Adrenal gland (tissue), 12 donors: ENCODE measurements around the gene GPSM1. TPM values are rescaled to one million over a fixed set of nuclear protein-coding genes. Genes with fewer than 3 reads are reported as not detected.
"Not testable (repeated sequence)": the region's sequence is repeated elsewhere in the genome, so short reads cannot be mapped to it uniquely, and the experiment has no call there.

Experiments
- DNase-seq, 7 donors: peaks; one replicate each; pipeline ENCODE4 v3.0.0-alpha.2; 2019 to 2020
- H3K27ac ChIP-seq, 5 donors: fragments of 200-600 bp; sonication (generic) in 4 of 5; 1 replicate in 3 of 5; 2 replicates in 2 of 5; pipeline versions ENCODE4 v1.5.1 to v1.8.0; 2016 to 2020; ENCODE audit warnings: mild to moderate bottlenecking in 1 of 5
- H3K27me3 ChIP-seq: fragments of 200-600 bp; 2 replicates; pipeline ENCODE4 v1.8.0; 2021
- H3K36me3 ChIP-seq, 2 donors: fragments of 200-600 bp; replicated peaks in 1 of 2; 1 replicate in 1 of 2; 2 replicates in 1 of 2; pipeline versions ENCODE4 v1.5.1 to v1.8.0; 2018 to 2022
- H3K4me1 ChIP-seq, 2 donors: fragments of 200-600 bp; replicated peaks in 1 of 2; 1 replicate in 1 of 2; 2 replicates in 1 of 2; pipeline versions ENCODE4 v1.5.1 to v1.8.0; 2018 to 2021
- H3K4me3 ChIP-seq, 4 donors: fragments of 200-600 bp; sonication (generic) in 3 of 4; one replicate each; pipeline ENCODE4 v1.5.1; 2016 to 2018
- H3K9me3 ChIP-seq, 3 donors: fragments of 200-600 bp; sonication (generic) in 1 of 3; replicated peaks in 1 of 3; 1 replicate in 2 of 3; 2 replicates in 1 of 3; pipeline versions ENCODE4 v1.5.1 to v1.8.0; 2016 to 2021
- CTCF ChIP-seq, 6 experiments: fragments of 450-650 bp in 4 of 6; fragments of 200-600 bp in 2 of 6; sonication (generic) in 1 of 6; IDR thresholded peaks; 1 replicate in 5 of 6; 2 replicates in 1 of 6; pipeline versions ENCODE4 v1.5.1 to v1.8.0; 2016 to 2021; ENCODE audit warnings: antibody characterized with exemption in 6 of 6, mild to moderate bottlenecking in 2 of 6, moderate library complexity in 1 of 6
- POLR2A ChIP-seq, 2 donors: fragments of 450-650 bp; IDR thresholded peaks; one replicate each; pipeline ENCODE4 v1.6.1; 2017; ENCODE audit warnings: antibody characterized with exemption in 2 of 2, mild to moderate bottlenecking in 2 of 2, moderate library complexity in 1 of 2
- WGBS, 4 donors: extraction: QIAGEN DNeasy Blood & Tissue Kit in 2 of 4; methylation state at CpG; one replicate each; pipeline versions ENCODE4 v1.1.5 to v1.1.7; 2013 to 2017; 5-methylcytosine and 5-hydroxymethylcytosine counted together
- intact Hi-C, 2 donors: fragments of 100-400 bp; cut with DNase I; formaldehyde crosslinking; loops; one replicate each; pipeline versions ENCODE4 v1.14.1 to v1.15.0; 2022 to 2023
- polyA plus RNA-seq, 3 donors: library from polyadenylated mRNA; stranded (reverse); fragments of 200-250 nt in 2 of 3; fragments of 350-450 nt in 1 of 3; fragmentation: Illumina TruSeq in 1 of 3; extraction: RNeasy Lipid Tissue Mini Kit (QIAGEN cat#74804) in 1 of 3; gene quantifications; one replicate each; pipeline ENCODE4 v1.2.3, GENCODE V29; 2013 to 2014
- total RNA-seq, 9 donors: library from RNA; depleted of rRNA in 4 of 9; stranded (reverse); fragments of >200 nt in 4 of 9; fragments of 120-200 nt in 1 of 9; fragmentation: NEBNext Ultra II Directional in 1 of 9; extraction: Animal tissue kit (Norgen Biotek cat#: 25700) in 1 of 9; gene quantifications; one replicate each; pipeline versions ENCODE4 v1.1.0 to v1.2.4, GENCODE V29; 2013 to 2023
- donor health status: healthy with polysubstance abuse.
- donor health status: Bipolar disorder and iron deficiency.
- donor health status: DM: yes; HTN: yes; CAD: no.
- donor health status: DM: no; HTN: no; CAD: no.
- donor health status: DM: no; HTN: no; CAD: no.
- donor health status: DM: yes; HTN: yes; CAD: no.

GPSM1 gene
- total and polyA plus RNA-seq, 12 donors: 2.9 to 50.4 (median 17.2) TPM

DNA sequence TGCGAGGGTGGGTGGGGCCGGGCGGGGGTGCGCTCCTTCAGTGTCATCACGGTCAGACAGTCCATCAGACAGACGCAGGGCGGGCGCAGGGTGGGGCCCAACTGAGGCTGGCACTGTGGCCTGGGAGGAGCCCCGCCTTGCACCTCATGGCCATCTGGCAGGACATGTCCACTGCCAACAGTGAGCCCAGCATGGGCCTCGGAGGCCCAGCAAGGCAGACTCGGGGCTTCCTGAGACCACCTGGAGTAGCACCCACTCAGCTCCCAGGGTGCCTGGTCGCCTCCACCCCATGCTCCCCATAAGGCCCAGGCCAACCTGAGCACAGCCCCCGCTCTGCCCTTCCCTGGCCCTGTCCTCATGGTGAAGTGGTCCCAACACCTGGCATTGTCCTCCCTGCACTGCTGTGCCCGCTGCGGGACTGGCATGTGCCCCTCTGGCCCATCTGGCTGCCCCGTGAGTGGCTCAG, 8.5 kb upstream of the GPSM1 start:
- intact Hi-C loops: no loop called here
- Histone ChIP-seq H3K4me3 (no peak overlapping the region), H3K36me3 (no peaks in the 10 kb centered on the region), H3K27ac (no peak overlapping the region), H3K9me3 (no peaks in the 10 kb centered on the region), H3K27me3 (no peaks in the 10 kb centered on the region), H3K4me1 (peaks cover 11 to 13% of the 10 kb centered on the region in 2 donors)
- 87 to 95% (median 91%) methylated on average over 3 to 16 of the region's 16 CpGs for WGBS, 4 donors
- no peak for DNase-seq
- TF ChIP-seq POLR2A (IDR thresholded peaks at IDR 0.05): no peak
- TF ChIP-seq CTCF (IDR thresholded peaks at IDR 0.05): no peak

DNA sequence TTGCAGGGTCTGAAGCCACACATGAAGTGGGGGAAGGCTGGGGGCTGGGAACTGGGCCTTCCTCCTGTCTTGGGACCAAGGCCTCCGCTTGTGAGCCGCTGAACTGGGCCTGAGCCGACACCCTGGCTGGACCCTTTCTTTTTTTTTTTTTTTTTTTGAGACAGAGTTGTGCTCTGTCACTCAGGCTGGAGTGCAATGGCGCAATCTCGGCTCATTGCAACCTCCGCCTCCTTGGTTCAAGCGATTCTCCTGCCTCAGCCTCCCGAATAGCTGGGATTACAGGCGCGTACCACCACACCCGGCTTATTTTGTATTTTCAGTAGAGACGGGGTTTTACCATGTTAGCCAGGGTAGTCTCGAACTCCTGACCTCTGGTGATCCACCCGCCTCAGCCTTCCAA, 8.1 kb upstream of the GPSM1 start:
- intact Hi-C loops, H3K27me3 ChIP-seq, DNase-seq, H3K36me3 ChIP-seq, H3K27ac ChIP-seq, H3K9me3 ChIP-seq, H3K4me3 ChIP-seq: not testable (repeated sequence)
- 92 to 98% (median 97%) methylated on average over 14 of the region's 14 CpGs for WGBS, 4 donors
- H3K4me1 ChIP-seq: peaks cover 11 to 13% of the 10 kb centered on the region in 2 donors

GRCh38 chr9:136319955-136320354, 7.4 kb upstream of the GPSM1 start:
- H3K27me3 ChIP-seq, H3K4me3 ChIP-seq, H3K36me3 ChIP-seq, DNase-seq, intact Hi-C loops, H3K9me3 ChIP-seq, H3K27ac ChIP-seq: not testable (repeated sequence)
- 89 to 97% (median 95%) methylated on average over 3 of the region's 3 CpGs for WGBS, 4 donors
- H3K4me1 ChIP-seq: peaks cover 11 to 13% of the 10 kb centered on the region in 2 donors

DNA sequence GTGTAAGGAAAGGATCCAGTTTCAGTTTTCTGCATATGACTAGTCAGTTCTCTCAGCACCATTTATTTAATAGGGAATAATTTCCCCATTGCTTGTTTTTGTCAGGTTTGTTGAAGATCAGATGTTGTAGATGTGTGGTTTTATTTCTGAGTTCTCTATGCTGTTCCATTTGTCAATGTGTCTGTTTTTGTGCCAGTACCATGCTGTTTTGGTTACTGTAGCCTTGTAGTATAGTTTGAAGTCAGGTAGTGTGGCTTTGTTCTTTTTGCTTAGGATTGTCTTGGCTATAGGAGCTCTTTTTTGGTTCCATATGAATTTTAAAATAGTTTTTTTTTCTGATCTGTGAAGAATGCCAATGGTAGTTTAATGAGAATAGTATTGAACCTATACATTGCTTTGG, 6.4 kb upstream of the GPSM1 start:
- peaks cover 11 to 13% of the 10 kb centered on the region in 2 donors for H3K4me1 ChIP-seq
- H3K9me3 ChIP-seq, DNase-seq, H3K27ac ChIP-seq, H3K27me3 ChIP-seq, H3K36me3 ChIP-seq, H3K4me3 ChIP-seq, intact Hi-C loops: not testable (repeated sequence)

DNA sequence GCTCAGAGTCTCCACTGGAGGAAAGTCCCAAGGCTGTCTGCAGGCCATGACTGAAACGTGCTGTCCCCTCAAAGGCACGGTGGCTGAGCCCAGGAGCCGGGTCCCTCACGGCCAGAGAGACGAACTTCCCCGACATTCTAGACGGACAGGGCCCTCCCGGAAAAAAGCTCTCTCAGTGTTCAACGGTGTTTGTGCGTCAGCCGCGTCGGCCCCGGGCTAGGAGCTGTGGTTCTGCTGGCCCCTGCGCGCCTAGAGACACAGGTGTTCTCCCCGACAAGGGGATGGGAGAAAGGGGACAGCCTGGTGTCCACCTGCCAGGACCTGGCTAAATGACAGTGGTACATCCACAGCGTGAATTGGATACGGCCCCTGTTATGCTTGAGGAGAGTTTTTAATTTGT, 5.8 kb upstream of the GPSM1 start:
- no peak for TF ChIP-seq POLR2A (IDR thresholded peaks at IDR 0.05)
- 83 to 95% (median 91%) methylated on average over 2 to 19 of the region's 19 CpGs for WGBS, 4 donors
- no peaks in the 10 kb centered on the region for H3K9me3 ChIP-seq
- no peak overlapping the region for H3K27ac ChIP-seq
- no peaks in the 10 kb centered on the region for H3K36me3 ChIP-seq
- H3K4me1 ChIP-seq: peaks cover 12 to 14% of the 10 kb centered on the region in 2 donors
- intact Hi-C loops: no loop called here
- DNase-seq: no peak
- no peaks in the 10 kb centered on the region for H3K27me3 ChIP-seq
- H3K4me3 ChIP-seq: no peak overlapping the region

DNA sequence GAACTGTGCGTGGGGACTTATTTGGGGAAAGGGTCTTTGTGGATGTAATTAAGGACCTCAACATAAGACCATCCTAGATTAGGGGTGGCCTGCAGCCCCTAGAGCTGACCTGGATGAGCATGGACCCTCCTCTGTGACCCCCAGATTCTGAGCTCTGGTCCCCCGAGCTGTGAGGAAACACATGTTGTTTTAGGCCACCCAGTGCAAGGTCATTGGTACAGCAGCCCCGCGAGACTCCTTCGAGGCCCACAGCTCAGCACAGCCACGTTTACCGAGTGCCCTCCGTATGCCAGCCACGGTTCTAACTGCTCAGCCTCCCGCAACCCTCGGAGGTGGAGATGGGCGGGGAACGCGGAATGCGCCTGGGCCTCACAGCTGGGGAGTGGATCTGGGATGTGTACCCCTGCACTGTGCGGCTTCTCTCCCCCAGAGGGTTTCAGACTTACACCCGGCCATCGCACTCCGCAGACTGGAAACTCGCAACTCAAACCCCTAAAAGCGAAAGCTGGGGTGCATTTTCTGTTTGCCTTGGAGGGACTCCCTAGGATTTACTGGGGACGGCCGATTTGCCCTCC, 4.5 kb upstream of the GPSM1 start:
- intact Hi-C loops: no loop called here
- Histone ChIP-seq H3K4me3 (no peak overlapping the region), H3K27ac (no peak overlapping the region), H3K36me3 (no peaks in the 10 kb centered on the region), H3K9me3 (no peaks in the 10 kb centered on the region), H3K4me1 (peaks cover 3 to 10% of the 10 kb centered on the region in 2 donors), H3K27me3 (no peaks in the 10 kb centered on the region)
- DNase-seq: no peak
- 80 to 96% (median 88%) methylated on average over 15 to 23 of the region's 23 CpGs for whole genome bisulfite sequencing, 4 donors
- TF ChIP-seq CTCF (IDR thresholded peaks at IDR 0.05) (no peak), POLR2A (IDR thresholded peaks at IDR 0.05) (no peak)
